GM21515 (cell line): Measurements from ENCODE around the gene OR10G8.

Experiments used
- ATAC-seq: cut with Tn5 transposase; IDR thresholded peaks from one replicate; pipeline ENCODE4 v1.9.1; 2021; ENCODE audit not compliant: unreplicated experiment

OR10G8 gene

GRCh38 chr11:124077266-124077665, 50.7 kb downstream of the OR10G8 start:
- ATAC-seq: no peak

- no peak for ATAC-seq
Measured at GRCh38 chr11:124078591-124078990, 52.0 kb downstream of the OR10G8 start.

GRCh38 chr11:124079631-124080326, 53.2 kb downstream of the OR10G8 start:
- no peak for ATAC-seq
